Measurements from ENCODE around the gene CAMK1D.

CAMK1D gene

GRCh38 chr10:12479924-12480323, 130.6 kb downstream of the CAMK1D start:
- ChIA-PET POLR2A (no interaction called here), CTCF (no interaction called here)
- H3K4me3 ChIP-seq (ENCODE audit: low read depth, low read length) = no peak overlapping the region
- DNase-seq (ENCODE audit: low read depth, low spot score) = no peak
- no peak for TF ChIP-seq CTCF (IDR thresholded peaks at IDR 0.05; ENCODE audit: insufficient read depth, low read length, missing control alignments)

GRCh38 chr10:12480440-12480839, 131.1 kb downstream of the CAMK1D start:
- no peak overlapping the region for H3K4me3 ChIP-seq (ENCODE audit: low read depth, low read length)
- TF ChIP-seq CTCF (IDR thresholded peaks at IDR 0.05; ENCODE audit: insufficient read depth, low read length, missing control alignments) = no peak
- DNase-seq (ENCODE audit: low read depth, low spot score) = no peak
- ChIA-PET CTCF (no interaction called here), POLR2A (no interaction called here)

GRCh38 chr10:12481924-12482323, 132.6 kb downstream of the CAMK1D start:
- ChIA-PET POLR2A (no interaction called here), CTCF (no interaction called here)
- H3K4me3 ChIP-seq (ENCODE audit: low read depth, low read length) = no peak overlapping the region

GRCh38 chr10:12482587-12482986, 133.2 kb downstream of the CAMK1D start:
- DNase-seq (ENCODE audit: low read depth, low spot score) = no peak
- CTCF ChIA-PET = no interaction called here
- H3K4me3 ChIP-seq (ENCODE audit: low read depth, low read length) = no peak overlapping the region
- TF ChIP-seq CTCF (IDR thresholded peaks at IDR 0.05; ENCODE audit: insufficient read depth, low read length, missing control alignments) = no peak
- POLR2A ChIA-PET = no interaction called here

More at GRCh38 chr10:12481924-12482323, 132.6 kb downstream of the CAMK1D start:
- DNase-seq (ENCODE audit: low read depth, low spot score) = no peak
- TF ChIP-seq CTCF (IDR thresholded peaks at IDR 0.05; ENCODE audit: insufficient read depth, low read length, missing control alignments) = no peak

- ChIA-PET CTCF (interaction anchor here (0.7 to 1.3 kb wide), 2 partner anchors 11 to 172 kb away, joined by 3 to 4 read pairs; no protein-coding TSS in a partner anchor), POLR2A (no interaction called here)
- no peak for DNase-seq (ENCODE audit: low read depth, low spot score)
- no peak for TF ChIP-seq CTCF (IDR thresholded peaks at IDR 0.05; ENCODE audit: insufficient read depth, low read length, missing control alignments)
- H3K4me3 ChIP-seq (ENCODE audit: low read depth, low read length) = no peak overlapping the region
Observed at GRCh38 chr10:12484002-12484918, 134.9 kb downstream of the CAMK1D start.

GRCh38 chr10:12484941-12485805, 135.8 kb downstream of the CAMK1D start:
- TF ChIP-seq CTCF (IDR thresholded peaks at IDR 0.05; ENCODE audit: insufficient read depth, low read length, missing control alignments) = no peak
- no peak for DNase-seq (ENCODE audit: low read depth, low spot score)
- ChIA-PET CTCF (interaction anchor here (1.1 kb wide), 1 partner anchor 171 kb away, joined by 3 read pairs; no protein-coding TSS in a partner anchor), POLR2A (no interaction called here)
- no peak overlapping the region for H3K4me3 ChIP-seq (ENCODE audit: low read depth, low read length)
